ENCODE results near the gene XAGE3. TPM values are rescaled to one million over a fixed set of nuclear protein-coding genes. Genes with fewer than 3 reads are reported as not detected.

XAGE3 gene, protein sequence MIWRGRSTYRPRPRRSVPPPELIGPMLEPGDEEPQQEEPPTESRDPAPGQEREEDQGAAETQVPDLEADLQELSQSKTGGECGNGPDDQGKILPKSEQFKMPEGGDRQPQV
- not detected in 2 replicates for total RNA-seq

DNA sequence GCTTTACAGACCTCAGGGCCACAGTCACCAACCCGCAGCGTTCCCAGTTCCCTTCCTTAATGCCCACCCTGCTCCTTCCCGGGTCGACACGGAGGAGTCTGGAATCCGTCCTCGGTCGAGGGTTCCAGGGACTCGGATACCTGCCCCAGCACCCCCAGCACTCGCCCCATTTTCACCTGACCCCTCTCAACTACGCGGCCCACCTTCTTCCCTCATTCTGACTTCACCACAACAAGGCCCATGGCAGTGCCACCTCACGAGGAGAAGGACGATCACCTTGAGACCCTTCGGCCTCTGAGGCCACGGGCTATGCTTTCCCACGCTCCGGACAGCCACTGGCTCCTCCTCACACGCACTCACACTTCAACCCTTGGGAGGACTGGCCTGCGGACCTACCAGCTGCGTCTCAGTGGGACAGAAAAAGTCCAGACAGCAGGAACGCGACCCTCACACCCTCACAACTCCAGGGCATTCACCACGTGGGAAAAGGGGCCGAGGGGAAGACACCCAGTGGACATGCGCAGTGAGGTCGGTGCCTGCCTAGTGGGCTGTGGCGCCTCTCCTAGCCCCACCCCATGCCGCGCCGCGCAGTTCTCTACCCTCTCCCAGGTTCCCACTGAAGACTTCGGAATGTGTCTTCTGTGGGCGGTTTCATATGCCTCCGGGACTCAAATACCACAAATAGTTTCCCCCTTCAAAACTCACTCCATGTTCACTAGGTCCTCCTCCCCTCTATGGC is at the start of gene XAGE3:
Gene XAGE3, minus strand, starts transcription at position 474 of the 739 bp plus-strand sequence. CDS start 950 bp downstream, outside the sequence.

DNA sequence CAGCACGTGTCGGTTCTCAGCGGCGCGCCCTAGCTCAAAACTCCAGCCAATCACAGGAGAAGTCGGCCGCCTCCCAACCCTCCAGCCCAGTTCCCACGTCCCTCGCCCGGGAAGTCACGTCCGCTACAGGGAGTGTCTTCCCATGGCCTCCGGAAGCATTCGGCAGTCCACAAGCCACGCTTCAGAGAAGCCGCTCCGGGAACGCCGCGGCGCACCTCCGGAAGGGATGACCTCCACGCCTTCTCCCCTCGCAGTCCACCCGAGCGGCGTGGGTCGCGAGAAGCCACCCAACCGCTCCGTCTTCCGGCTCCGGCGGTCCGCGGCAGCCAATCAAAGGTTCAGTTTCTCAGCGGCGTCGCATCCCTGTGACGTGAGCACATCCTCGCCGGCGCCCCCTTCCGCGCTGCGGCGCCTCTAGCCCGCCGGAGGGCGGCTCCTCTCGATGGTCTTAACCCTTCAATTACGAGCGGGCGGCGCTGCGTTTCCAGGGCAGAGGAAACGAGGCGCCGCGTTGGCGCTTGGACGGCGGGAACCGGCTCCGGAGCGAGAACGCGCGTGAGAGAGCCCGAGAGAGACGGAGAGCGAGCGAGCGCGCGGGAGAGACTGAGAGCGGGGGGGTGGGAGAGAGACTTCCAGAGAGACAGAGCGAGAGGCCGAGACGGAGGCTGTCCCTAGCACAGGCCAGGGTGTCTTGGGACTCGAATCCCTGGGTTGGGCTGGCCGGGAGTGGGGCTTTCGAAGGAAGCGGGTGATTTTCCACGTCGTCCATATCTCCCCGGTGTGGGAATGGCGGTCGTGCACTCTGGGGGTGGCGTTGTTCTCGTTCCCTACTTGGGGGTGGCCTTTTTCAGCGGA is 29.2 kb upstream of the XAGE3 start, which contains the start of gene FAM156B:
Gene FAM156B, plus strand, starts transcription at position 476 of the 855 bp plus-strand sequence. CDS start 9,896 bp downstream, outside the sequence.

Other genes starting within 250 kb of the XAGE3 start
- gene SSX7, start 213.2 kb downstream of the XAGE3 start, total RNA-seq = not detected in 2 replicates
- not detected in 2 replicates for gene SSX2, start 160.9 kb downstream of the XAGE3 start, total RNA-seq
- gene SSX2B, start 116.8 kb downstream of the XAGE3 start, total RNA-seq = not detected in 2 replicates
- gene SPANXN5, start 70.7 kb downstream of the XAGE3 start, total RNA-seq = 0.47 TPM in 1 of 2 replicates, not detected in the other
- not detected in 2 replicates for gene XAGE5, start 56.8 kb downstream of the XAGE3 start, total RNA-seq
- gene FAM156B, start 29.2 kb upstream of the XAGE3 start, total RNA-seq = 7.8 and 13.8 TPM in 2 replicates
- 2.8 and 8.4 TPM in 2 replicates for gene FAM156A, start 90.4 kb upstream of the XAGE3 start, total RNA-seq
- 0.08 TPM in 1 of 2 replicates, not detected in the other for gene GPR173, start 180.7 kb upstream of the XAGE3 start, total RNA-seq
- 10.3 and 13.1 TPM in 2 replicates for gene TSPYL2, start 214.3 kb upstream of the XAGE3 start, total RNA-seq
- 1.6 and 1.8 TPM in 2 replicates for gene KANTR, start 226.1 kb upstream of the XAGE3 start, total RNA-seq

Measured in hair follicular keratinocyte (primary cell).